AG09319 (cell line): Measurements from ENCODE around the gene ACOXL.
"Not testable (repeated sequence)": the region's sequence is repeated elsewhere in the genome, so short reads cannot be mapped to it uniquely, and the experiment has no call there.

ENCODE experiments used
- DNase-seq: peaks from one replicate; pipeline ENCODE4 v3.0.0-alpha.2; 2010; ENCODE audit warnings: low read depth; ENCODE audit errors: extremely low read depth
- CTCF ChIP-seq: IDR thresholded peaks from 2 replicates; pipeline ENCODE4 v1.5.1; 2011; ENCODE audit warnings: low read depth, mild to moderate bottlenecking, inconsistent platforms, low read length, moderate library complexity

The ACOXL gene

GRCh38 chr2:110732422-110733413, at the start of gene ACOXL:
ACOXL (plus strand) TSS chr2:110732573; CDS start chr2:110768390, 35,817 bp downstream.
- no peak for TF ChIP-seq CTCF
- no peak for DNase-seq

- TF ChIP-seq CTCF = no peak
- DNase-seq = no peak
These were observed 49.5 kb upstream of the ACOXL start for GRCh38 chr2:110682872-110683271.

GRCh38 chr2:110687775-110688484, 44.4 kb upstream of the ACOXL start:
- not testable (repeated sequence) for DNase-seq

GRCh38 chr2:110688594-110689091, 43.7 kb upstream of the ACOXL start:
- no peak for DNase-seq
- no peak for TF ChIP-seq CTCF

GRCh38 chr2:110690083-110690965, 42.0 kb upstream of the ACOXL start:
- TF ChIP-seq CTCF = no peak
- no peak for DNase-seq

GRCh38 chr2:110691612-110692258, 40.6 kb upstream of the ACOXL start:
- TF ChIP-seq CTCF = no peak

GRCh38 chr2:110695146-110695898, 37.1 kb upstream of the ACOXL start:
- not testable (repeated sequence) for DNase-seq

More at GRCh38 chr2:110691612-110692258, 40.6 kb upstream of the ACOXL start:
- DNase-seq = no peak

GRCh38 chr2:110698253-110698652, 34.1 kb upstream of the ACOXL start:
- not testable (repeated sequence) for DNase-seq
